Fibroblast of the conjunctiva (primary cell): ENCODE measurements around the gene IFT27.

ENCODE experiments used
- DNase-seq: peaks from one replicate; pipeline ENCODE4 v3.0.0-alpha.2; 2010; ENCODE audit warnings: low read depth

The IFT27 gene, protein sequence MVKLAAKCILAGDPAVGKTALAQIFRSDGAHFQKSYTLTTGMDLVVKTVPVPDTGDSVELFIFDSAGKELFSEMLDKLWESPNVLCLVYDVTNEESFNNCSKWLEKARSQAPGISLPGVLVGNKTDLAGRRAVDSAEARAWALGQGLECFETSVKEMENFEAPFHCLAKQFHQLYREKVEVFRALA

DNA sequence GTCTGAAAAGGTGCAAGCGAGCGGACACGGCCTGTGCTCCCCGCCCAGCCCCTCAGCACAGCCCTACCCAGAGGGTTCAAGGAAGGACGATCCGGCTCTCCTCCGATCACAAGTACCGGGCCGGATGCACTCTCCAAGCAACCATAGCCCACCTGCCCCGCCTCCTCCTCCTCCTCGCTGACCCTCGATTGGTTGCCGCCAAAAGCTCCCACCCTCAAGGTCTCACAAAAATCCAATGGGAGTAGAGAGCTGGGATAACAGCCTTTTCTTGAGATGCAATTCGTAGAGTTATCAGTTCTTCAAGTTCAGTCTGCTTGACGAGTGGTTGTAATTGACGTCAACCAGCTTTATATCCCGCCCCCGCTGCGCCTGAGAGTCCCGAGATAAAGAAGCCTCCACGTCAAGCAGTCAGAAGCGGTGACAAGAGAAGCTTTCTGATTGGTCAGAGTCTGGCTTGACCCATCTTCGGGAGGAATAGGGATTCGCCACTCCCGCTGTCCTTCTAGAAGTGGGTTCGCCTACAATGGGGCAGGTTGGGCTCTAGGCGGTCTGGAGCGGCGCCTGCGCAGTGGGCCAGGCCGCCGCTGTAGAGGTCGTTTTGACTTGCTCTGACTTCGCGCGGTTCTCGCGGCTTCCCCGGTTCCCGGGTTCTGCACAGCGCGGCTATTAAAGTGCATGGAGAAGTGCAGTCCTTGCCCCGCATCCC is at the start of gene IFT27:
TSS of gene IFT27 (minus strand) at position 156 of the 706 bp plus-strand sequence. CDS start 412 bp downstream, outside the sequence.
- DNase-seq, result peak; percentile 100

DNA sequence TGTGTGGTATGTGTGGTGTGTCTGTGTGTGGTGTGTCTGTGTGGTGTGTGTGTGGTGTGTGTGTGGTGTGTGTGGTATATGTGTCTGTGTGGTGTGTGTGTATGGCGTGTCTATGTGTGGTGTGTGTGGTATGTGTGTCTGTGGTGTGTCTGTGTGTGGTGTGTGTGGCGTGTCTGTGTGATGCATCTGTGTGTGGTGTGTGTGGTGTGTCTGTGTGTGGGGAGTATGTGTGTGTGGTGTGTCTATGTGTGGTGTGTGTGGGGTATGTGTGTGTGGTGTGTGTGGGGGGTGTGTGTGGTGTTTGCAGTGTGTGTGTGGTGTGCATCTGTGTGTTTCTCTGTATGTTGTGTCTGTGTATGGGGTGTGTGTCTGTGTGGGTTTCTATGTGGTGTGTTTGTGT is 48.7 kb upstream of the IFT27 start:
- no peak for DNase-seq

DNA sequence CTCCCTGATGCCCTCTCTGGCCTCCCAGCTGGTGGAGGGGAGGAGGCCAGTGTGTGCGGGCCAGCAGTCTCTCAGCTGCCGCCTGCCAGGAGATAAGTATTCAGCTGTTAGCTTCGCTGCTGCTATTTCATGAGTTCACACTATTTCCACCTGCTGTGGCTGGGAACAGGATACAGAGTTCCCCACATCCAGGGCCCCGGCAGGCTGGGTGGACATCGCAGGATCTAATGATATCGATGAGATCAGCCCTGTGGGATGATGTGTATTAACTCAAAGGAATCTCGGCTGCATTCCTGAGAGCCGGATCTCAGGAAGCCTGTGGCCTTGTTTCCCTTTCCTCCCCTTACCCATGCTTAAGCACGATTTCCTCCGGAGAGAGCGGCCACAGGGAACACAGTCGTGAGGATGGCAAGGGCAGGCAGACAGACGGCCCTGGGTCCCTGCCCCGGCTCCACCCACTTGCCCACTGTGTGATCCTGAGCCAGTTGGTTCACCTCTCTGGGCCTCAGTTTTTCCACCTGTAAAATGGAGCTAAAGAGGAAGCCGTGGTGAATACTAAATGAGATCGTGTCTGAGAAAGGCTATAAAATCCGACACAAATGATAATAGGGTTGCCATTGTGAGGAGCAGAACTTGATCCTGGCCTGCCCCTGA is 47.4 kb upstream of the IFT27 start:
- DNase-seq, result no peak

DNA sequence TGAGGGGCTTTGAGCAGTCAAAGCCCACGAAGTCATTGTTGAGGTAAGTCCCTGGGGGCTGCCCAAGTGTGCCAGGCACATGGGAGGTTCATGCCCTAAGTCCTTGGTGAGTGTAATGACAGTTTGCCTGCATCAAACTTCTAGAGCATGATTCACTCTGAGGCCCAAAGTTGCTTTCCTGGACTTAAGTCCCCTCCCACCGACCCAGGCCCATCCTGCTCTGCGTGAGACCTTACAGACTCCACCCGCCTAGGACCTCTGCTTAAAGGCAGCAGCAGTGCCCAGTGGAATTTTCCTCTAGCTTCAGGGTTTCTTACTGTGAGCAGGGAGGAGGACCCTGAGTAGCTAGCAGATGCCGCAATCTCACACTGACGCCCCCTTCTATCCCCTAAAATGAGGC is 46.7 kb upstream of the IFT27 start:
- no peak for DNase-seq

DNA sequence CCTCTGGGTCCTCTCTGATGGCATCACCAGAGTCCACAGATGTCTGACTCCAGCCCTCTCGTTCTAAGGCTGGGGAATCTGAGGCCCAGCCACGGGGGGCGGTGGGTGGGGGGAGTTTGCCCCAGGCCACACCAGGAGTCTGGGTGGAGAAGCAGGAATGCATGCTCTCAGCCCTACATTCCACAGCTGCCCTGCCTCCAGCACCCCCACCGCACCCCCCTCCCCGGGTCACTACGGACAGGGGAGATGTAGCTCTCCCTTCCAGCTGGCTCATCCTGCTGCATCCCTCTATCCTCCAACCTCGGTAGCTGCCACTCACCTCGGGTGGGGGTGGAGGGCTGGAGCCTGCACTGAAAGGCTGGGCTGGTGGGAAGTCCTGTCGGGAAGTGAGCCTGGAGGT is 43.2 kb upstream of the IFT27 start:
- DNase-seq, result no peak

DNA sequence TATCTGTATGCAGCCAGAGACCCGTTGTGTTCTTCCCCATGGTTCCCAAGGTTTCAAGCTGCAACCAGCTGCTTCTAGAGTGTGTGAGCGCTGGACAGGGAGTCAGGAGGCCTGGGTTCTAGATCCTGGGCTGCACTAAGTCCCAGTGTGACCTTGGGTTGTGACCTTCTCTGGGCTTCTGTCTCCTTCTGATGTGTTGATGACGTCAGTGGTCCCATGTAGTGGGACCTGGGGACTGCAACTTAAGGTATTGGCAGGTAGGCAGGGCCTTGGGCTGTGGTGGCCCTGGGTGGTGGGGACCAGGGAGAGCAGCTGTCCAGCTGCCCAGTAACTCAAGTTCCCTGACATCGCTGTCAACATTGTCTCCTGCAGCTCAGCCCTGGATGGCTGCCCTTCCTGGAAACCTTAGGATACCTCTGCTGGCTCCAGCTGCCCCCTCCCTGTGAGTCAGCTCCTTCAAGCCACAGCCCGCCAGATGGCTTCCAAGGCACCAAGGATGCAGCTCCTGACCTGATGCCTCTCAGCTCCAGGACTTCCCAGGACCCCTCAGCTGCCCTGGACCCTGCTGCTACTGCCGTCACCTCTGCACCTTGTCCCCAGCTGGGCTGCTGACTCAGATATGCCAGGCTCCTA is 42.2 kb upstream of the IFT27 start:
- DNase-seq, result no peak

DNA sequence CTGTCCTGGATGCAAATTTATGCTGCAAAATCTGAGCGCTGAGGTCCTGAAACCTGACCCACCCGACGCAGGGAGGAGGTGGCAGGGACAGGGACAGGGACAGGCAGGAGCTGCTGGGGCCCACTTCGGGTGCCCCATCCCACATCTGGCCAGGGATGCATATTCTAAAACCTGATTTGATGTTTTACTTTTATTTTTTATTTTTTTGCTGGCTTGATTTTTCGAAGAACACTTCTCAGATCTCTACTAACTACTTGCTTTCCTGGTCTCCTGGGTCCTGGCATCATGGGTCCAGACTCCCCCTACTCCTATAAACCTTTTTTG is 41.6 kb upstream of the IFT27 start:
- DNase-seq, result no peak

DNA sequence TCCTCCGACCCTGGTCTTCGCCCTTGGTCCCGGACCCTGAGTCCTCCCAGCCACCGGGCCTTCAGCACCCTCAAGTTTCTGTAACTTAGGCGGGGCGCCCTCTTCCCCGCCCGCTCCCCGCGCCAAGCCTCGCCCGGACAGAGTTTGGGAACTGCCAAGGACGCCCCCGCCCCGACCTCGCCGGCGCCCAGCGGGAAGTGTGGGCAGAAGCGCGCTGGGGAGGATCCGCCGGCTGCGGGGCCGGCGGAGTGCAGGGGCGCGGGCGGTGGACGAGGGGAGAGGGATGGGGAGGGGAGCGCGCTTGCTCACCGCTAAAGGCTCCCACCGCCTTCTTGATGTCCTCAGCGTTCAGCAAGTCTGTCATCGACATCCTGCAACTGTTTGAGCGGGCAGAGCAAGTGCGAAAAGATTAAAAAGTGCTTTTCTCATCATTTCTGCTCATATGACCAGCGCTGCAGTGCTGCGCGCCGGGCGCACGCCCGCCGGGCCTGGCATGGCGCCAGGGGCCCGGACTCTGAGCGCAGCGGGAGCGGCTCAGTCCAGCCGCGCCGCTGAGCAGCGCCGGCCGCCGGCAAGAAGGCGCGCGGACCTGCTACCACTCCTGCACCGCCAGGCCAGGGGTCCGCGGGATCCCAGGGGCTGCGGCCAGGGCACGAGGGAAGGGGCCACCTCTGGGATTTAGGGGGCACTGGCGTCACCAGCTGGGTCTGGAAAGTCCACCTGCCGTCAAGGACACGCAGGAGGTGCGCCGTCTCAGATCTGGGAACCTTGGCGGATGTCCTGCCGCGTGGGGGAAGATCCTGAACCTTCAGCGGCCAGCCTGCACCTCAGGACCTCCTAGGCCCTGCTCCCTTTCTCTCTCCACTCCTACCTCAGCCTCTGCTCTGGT is 41.0 kb upstream of the IFT27 start, which contains the start of gene PVALB:
TSS of gene PVALB (minus strand) at position 400 of the 889 bp plus-strand sequence. CDS start at position 370, 30 bp downstream.
- no peak for DNase-seq

DNA sequence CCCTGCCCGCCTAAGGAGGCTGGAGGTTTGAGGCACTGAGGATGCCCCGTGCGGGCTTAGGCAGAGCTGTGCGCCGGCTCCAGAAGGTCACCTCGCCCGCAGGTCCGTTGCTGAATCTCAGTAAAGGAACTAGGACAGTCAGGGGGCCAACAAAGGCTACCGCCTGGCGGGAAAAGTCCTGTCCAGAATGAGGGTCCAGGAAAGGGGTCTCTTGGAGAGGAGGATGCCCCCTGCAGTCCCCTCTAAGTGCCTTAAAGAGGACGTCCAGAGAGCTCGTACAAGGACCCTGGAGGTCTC is 40.4 kb upstream of the IFT27 start:
- DNase-seq, result no peak

DNA sequence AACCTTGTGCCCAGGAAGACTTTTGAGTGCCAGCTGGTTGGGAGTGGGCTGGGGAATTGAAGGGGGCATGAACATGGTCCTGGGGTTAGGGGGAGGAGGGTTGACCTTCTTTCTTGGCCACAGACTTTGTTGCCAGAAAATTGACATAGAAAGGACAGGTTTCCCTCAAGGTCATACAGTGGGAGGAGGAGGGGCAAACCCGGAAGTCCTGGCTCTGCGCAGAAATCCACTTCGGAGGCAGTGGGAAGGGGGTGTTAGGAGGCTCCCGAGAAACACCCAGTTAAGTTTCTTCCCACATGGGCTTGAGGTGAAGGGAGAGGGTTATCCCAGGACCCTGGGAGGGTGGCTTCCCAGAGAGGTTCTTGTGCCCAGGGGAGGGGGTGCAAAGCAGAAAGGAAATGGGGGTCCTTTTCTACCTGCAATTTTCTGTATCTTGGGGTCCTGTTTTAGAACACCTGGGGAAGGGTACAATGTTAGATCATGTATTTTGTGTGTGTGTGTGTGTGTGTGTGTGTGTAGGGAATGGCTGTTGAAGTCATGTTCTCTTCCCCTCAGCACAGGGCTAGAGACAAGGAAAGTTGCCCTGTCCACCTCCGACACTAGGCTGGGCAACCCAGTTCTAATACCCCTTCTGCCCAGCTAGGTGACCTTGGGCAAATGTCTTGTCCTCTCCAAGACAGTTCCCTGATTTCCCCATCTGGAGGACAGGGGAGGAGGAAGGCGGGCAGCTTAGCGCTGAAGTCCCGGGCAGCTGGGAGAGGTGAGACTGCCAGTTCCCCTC is 39.8 kb upstream of the IFT27 start:
- no peak for DNase-seq

DNA sequence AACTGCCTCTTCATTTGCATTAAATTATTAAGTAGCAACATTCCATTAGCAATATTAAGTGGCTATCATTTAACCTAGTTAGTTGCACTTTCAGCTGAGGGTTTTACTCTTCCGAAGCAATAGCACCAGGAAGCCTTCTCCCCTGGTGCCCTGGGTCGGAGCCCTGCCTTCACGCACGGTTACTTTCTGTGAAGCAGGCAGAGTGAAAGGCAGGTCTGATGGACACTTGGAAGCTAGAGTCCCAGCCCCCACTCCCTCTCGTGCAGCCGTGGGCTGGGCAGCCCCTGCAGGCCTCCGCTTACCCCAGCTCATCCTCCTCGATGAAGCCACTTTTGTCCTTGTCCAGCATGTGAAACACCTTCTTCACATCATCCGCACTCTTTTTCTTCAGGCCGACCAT is 38.9 kb upstream of the IFT27 start:
- DNase-seq, result no peak

DNA sequence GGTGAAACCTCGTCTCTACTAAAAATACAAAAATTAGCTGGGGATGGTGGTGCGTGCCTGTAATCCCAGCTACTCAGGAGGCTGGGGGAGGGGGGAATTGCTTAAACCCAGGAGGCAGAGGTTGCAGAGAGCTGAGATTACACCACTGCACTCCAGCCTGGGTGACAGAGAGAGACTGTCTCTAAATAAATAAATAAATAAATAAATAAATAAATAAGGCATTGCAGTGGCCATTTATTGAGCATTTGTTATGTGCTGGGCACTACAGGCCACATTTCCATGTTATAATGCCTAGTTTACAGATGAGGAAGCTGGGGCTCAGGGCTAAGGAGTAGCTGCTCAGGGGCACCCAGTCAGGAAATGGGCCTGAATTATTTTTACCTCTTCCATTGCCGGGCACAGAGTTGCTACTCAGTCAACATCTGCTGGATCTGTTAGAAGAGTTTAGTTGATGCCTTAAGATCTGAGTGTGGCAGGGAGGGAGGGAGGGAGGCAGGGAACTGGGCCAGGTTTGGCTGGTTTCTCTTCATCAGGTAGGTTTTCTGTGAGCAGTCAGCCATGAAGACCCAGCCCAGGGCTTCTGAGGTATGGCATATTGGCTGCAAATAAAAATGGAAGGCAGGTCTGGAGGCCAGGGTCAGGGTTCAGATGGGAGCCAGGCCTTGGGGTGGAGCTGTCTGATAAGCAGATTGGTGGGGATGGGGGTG is 35.3 kb upstream of the IFT27 start:
- no peak for DNase-seq

DNA sequence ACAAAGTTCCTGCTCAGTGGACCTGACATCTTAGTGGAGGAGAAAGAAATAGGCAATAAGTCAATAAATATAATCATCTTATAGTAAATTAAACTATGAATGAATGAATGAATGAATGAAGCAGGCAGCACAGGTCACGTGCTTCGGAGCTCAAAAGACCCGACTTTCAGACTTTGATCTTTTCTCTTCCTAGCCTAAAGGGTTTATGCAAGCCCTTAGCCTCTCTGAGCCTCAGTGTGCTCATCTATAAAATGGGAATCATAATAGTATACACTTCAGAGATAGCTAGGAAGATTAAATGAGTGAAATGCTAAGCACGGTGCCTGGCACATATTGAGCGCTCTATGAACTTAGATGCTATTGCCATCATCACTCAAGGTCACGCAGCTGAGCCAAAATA is 33.4 kb upstream of the IFT27 start:
- no peak for DNase-seq

DNA sequence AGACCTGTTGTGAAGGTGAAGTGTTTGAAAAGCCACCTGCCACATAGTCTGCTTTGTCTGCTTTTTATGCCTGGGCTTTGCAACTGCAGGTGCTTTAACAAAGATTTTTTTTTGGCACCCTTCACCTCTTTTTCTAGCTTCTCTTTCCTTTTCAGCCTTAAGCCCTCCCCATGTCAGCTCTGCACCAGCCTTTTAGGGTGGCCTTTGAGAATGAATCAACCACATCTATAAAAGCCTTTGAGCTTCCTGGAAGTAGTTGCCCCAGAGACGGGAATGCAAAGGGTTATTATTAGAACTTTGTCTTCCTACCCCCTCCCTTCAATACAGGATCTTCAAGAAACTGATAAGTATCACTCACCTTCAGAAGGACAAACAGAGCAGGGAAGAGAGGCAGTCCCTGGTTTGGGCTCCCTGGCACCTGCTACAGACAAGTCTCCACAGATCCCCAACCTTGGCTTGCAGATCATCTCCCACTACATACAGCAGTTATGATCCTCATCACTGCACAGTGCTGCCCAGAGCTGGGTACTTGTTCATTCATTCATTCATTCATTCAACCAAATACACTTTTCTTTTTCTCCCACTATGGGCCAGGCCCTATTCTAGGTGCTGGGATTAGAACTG is 32.9 kb upstream of the IFT27 start:
- DNase-seq, result no peak

DNA sequence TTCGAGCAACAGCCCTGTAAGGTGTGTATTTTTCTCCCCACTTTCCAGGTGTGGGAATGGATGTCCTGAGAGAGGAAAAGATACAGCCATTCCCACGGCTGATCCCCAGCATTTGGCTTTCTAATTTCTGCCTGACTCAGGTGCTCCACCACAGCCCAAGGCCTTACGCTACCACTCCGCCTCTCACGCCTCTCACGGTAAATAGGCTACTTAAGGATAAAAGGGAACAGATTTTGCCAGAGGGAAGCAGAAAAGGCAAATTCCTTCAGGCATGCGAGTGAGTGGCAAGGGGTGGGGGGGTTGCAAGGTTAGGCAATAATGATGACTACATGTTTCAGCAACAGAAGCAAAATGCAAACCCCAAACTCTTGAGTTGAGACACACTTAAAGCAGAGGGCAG is 31.7 kb upstream of the IFT27 start:
- no peak for DNase-seq

DNA sequence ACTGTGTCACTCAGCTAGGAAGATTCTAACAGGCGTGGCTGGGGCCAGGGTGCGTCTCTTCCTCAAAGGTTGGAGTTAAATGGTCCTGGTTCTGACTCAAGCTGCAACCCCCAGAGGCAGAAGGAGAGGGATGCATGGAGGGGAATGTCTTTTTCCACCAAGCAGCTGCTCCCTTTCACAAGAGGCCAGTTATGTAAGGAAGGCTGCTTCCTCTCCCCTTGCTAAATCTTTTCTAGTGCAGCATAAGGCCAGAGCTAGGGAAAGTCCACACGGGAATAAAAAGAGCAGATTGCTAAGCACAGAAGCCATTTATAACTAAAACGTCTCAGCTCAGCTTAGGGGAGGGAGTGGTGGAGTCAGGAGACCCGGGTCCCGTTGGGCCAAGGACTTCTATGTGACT is 30.9 kb upstream of the IFT27 start:
- no peak for DNase-seq

DNA sequence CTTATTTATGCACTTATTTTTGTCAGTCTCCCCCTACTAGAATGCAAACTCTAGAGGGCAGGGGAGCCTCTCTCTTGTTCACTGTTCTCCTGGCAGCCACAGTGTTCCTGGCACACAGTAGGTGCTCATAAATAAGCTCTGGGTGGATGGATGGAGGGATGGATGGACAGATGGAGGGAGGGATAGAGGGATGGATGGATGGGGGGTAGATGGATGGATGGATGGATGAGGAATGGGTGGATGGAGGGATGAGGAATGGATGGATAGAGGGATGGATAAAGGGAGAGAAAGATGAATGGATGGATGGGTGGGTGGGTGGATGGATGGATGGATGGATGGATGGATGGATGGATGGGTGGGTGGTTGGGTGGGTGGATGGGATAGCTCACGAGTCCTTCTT is 27.4 kb upstream of the IFT27 start:
- no peak for DNase-seq

DNA sequence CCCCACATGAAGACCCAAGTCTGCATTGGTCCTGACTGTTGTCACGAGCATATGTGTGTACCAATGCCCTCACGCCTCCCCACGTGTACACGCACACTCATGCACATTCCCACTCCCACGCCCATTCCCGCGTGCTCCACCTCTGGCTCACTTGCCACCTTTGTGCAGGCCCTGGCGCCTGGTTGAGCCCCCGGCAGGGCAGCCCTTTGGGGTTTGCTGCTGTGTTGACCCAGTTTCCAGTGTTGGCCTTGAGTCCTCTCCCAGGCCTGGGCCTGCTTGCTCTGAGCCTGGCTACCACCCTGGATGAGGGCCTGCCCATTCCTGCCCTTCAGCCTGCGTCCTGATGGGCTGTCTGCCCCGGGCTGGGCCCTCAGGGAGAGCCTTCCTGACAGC is 22.8 kb upstream of the IFT27 start:
- DNase-seq, result no peak

DNA sequence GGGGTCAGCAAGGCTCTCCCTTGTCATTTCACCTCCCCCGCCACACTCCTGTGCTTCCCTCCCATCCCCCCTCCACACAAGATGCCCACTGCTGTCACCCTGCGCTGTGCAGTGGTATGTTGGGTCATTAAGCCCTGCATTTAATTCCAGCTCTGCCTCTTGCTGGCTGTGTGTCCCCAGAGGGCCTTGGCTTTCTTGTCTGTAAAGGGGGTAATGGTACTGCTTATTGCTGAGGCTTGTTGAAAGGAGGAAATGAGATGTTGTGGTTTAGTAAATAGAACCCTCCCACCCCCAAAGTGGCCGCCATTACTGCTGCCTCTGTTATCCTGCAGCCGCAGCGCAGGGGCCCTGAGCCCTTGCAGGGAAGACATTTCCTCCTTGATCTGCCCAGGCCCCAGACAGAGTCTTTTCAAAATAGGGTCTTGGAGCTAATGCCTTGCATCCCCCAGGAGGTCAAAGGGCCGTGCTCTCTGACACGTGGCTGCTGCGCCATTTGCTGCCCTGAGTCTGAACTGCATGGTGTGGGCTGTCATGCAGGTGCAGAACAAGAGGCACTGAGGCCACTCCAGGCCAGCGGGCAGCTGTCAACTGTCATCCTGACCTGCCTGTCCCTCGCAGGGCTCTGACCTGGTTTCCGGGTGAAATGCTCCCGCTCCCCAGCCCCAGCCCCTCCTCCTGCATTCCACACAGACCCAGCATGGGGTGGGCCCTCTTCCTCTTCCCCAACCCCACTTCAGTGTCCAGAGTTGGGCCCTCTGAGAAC is 22.2 kb upstream of the IFT27 start:
- no peak for DNase-seq

DNA sequence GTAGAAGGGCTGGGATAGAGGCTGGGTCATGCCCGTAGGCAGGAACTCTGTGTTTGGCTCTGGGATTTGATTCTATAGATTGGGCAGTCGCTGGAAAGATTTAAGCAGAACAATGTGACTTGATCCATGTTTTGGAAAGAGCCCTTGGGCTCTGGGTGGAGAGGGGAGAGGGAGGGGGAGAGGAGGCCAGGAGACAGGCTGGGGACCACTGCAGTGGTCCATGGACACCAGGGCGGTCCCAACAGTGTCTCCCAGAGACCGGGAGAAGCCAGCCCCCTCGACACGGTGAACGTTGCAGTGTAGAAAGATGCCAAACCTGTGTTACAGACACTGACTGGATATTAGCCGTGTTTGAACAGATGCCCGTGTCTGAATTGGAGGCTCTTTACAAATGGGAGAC is 21.5 kb upstream of the IFT27 start:
- no peak for DNase-seq
